Measurements from ENCODE around the gene LSAMP. TPM values are rescaled to one million over a fixed set of nuclear protein-coding genes. Genes with fewer than 3 reads are reported as not detected.

The LSAMP gene
- total and polyA plus RNA-seq, 2 of the 13 experiments (the other 11 are each of a cell fraction or from before 2014, with no cell fraction given): not detected

DNA sequence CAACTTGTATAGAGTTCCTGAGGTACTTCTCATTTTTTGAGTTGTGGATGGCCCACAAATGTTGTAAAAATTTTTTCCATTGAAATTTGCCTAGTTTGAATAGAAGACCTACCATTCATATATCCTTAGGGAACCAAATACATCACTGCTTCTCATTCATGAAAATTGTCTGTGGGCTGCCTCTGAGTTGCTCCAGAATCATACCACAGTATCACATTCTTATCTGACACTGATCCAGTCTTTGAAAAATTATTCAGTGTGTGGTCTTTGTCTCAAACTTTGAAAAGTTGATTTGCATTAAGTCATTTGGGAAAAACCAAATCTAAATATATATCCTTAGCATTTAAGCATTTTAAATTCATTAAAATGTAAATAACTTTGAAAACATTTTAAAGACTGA lies 321.1 kb downstream of the LSAMP start (continued):
- TF ChIP-seq, protein P1, sequence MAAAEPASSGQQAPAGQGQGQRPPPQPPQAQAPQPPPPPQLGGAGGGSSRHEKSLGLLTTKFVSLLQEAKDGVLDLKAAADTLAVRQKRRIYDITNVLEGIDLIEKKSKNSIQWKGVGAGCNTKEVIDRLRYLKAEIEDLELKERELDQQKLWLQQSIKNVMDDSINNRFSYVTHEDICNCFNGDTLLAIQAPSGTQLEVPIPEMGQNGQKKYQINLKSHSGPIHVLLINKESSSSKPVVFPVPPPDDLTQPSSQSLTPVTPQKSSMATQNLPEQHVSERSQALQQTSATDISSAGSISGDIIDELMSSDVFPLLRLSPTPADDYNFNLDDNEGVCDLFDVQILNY (CRISPR knock-in tag; conservative IDR thresholded peaks at IDR 0.05): no peak
- TF ChIP-seq ZNF34 (CRISPR knock-in tag; IDR thresholded peaks at IDR 0.05; ENCODE audit: borderline replicate concordance): no peak

DNA sequence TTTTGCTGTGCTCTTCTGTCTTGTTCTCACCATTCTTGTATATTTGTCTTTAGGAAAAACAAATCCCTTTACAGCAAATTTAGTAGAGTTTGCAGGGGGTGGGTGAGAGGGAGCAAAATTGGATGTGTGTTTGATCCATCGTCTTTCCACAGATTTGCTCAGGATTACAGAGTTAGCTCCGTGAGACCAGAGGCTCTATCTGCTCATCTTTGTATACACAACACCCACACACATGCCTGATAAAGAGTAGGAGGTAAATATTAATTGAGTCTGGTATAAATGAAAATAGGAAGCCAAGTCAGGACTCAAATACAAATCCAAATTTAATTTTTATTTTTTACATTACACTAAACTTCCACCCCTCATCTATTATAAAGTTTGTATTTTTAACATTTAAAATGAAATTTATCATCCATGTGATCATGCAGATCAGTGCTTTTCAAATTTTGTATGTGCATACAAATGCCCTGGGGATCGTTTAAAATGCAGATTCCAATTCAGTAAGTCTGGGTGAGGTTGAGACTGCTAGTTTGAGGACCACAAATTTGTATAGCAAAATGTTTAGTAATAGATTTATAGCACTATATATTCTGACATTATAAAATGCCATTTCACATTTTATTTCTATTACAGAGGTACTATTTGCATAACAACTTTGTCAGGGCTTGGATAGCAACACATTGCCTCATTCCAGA lies 326.7 kb downstream of the LSAMP start:
- no peak for FAIRE-seq
- H3K27me3 ChIP-seq (ENCODE audit: control insufficient read depth in 1 of 2, insufficient read depth in 2 of 2, low read length in 2 of 2): no peaks in the 10 kb centered on the region
- H4K20me1 ChIP-seq (ENCODE audit: insufficient read depth, low read length): no peaks in the 10 kb centered on the region
- H3K4me2 ChIP-seq (ENCODE audit: low read depth, low read length): no peak overlapping the region
- H3K4me3 ChIP-seq (replicated peaks in 1 of 3; ENCODE audit: insufficient read depth in 1 of 3, low read depth in 2 of 3, low read length in 3 of 3): no peak overlapping the region
- H2AFZ ChIP-seq (ENCODE audit: low read length): no peak overlapping the region
- ChIA-PET POLR2A (no interaction called here), CTCF (ENCODE audit: low intra/inter-chr PET ratio, low total read pairs) (no interaction called here)
- TF ChIP-seq SMARCC2 (IDR thresholded peaks at IDR 0.05): no peak
- no peak for TF ChIP-seq GZF1 (CRISPR knock-in tag; IDR thresholded peaks at IDR 0.05)
- TF ChIP-seq FIP1L1 (IDR thresholded peaks at IDR 0.05; ENCODE audit: borderline replicate concordance, insufficient read depth, low read depth, low read length): no peak
- no peak for DNase-seq (ENCODE audit: low spot score)
- H3K9me3 ChIP-seq (ENCODE audit: low read length): no peaks in the 10 kb centered on the region
- H3K9ac ChIP-seq (ENCODE audit: insufficient read depth, low read depth, low read length): no peak overlapping the region
- no peaks in the 10 kb centered on the region for H3K36me3 ChIP-seq (replicated peaks in 1 of 2; ENCODE audit: control insufficient read depth in 1 of 2, insufficient read depth in 2 of 2, low read length in 2 of 2)
- intact Hi-C loops (cut with micrococcal nuclease; ENCODE audit: unreplicated experiment): no loop called here
- in situ Hi-C loops (cut with HindIII; ENCODE audit: extremely low pct_ligation_motif_present, low pct_unique_long_range_greater_than_20kb): no loop called here
- H3K79me2 ChIP-seq (ENCODE audit: insufficient read depth, low read length): no peaks in the 10 kb centered on the region
- H3K4me1 ChIP-seq (ENCODE audit: insufficient read depth, low read length): no peaks in the 10 kb centered on the region
- 2% methylated on average over 3 of the region's 3 CpGs for WGBS (ENCODE audit: low lambda C conversion rate)
- H3K27ac ChIP-seq (ENCODE audit: extremely low read length, insufficient read depth, low read length): no peak overlapping the region
- no TSS peak for BruUV-seq (replicated peaks)
- ATAC-seq: no peak

DNA sequence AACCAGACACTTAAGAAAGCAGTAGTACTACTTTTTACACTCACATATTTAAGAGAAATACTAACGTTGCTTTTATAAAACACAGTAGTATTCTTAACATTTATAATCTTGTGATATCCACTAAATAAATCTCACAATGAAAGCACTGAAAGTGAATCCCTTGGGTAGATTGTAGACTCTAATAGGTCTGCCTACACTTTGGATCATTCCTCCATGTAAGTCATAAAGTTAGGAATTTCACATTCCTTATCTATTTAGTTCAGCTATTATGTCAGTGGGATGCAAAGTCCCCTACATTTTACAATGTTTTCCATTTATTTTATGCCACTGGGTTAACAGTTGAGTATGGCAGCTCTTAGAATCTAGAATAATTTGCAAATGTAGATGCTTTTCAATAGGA lies 330.7 kb downstream of the LSAMP start:
- in situ Hi-C loops (cut with HindIII; ENCODE audit: extremely low pct_ligation_motif_present, low pct_unique_long_range_greater_than_20kb): no loop called here
- TF ChIP-seq PAWR (CRISPR knock-in tag; IDR thresholded peaks at IDR 0.05; ENCODE audit: borderline replicate concordance) (no peak), RAD51 (IDR thresholded peaks at IDR 0.05; ENCODE audit: borderline replicate concordance) (no peak), POLR2AphosphoS5 (IDR thresholded peaks at IDR 0.05; ENCODE audit: low read depth, low read length) (no peak), HDAC2 (CRISPR knock-in tag; IDR thresholded peaks at IDR 0.05) (no peak), RAD21 (CRISPR knock-in tag; IDR thresholded peaks at IDR 0.05) (no peak), SMARCC2 (IDR thresholded peaks at IDR 0.05) (no peak), PHF21A (CRISPR knock-in tag; IDR thresholded peaks at IDR 0.05) (no peak), MAFG (CRISPR knock-in tag; IDR thresholded peaks at IDR 0.05) (no peak), KLF6 (CRISPR knock-in tag; IDR thresholded peaks at IDR 0.05) (no peak), MIER3 (CRISPR knock-in tag; IDR thresholded peaks at IDR 0.05; ENCODE audit: borderline replicate concordance) (no peak), ATRX (CRISPR knock-in tag; IDR thresholded peaks at IDR 0.05; ENCODE audit: borderline replicate concordance) (no peak)

More for the DNA sequence above, 330.7 kb downstream of the LSAMP start:
- Histone ChIP-seq H4K20me1 (ENCODE audit: insufficient read depth, low read length) (no peaks in the 10 kb centered on the region), H3K4me2 (ENCODE audit: low read depth, low read length) (no peak overlapping the region), H3K4me3 (replicated peaks in 1 of 3; ENCODE audit: insufficient read depth in 1 of 3, low read depth in 2 of 3, low read length in 3 of 3) (no peak overlapping the region), H3K9ac (ENCODE audit: insufficient read depth, low read depth, low read length) (no peak overlapping the region), H3K79me2 (ENCODE audit: insufficient read depth, low read length) (no peaks in the 10 kb centered on the region), H2AFZ (ENCODE audit: low read length) (no peak overlapping the region), H3K27ac (ENCODE audit: extremely low read length, insufficient read depth, low read length) (no peak overlapping the region), H3K9me3 (ENCODE audit: low read length) (no peaks in the 10 kb centered on the region), H3K27me3 (ENCODE audit: control insufficient read depth in 1 of 2, insufficient read depth in 2 of 2, low read length in 2 of 2) (no peaks in the 10 kb centered on the region), H3K36me3 (replicated peaks in 1 of 2; ENCODE audit: control insufficient read depth in 1 of 2, insufficient read depth in 2 of 2, low read length in 2 of 2) (no peaks in the 10 kb centered on the region), H3K4me1 (ENCODE audit: insufficient read depth, low read length) (no peaks in the 10 kb centered on the region)
- DNase-seq (ENCODE audit: low spot score): no peak
- no peak for ATAC-seq
- BruUV-seq (replicated peaks): no TSS peak
- no peak for FAIRE-seq
- ChIA-PET POLR2A (no interaction called here), CTCF (ENCODE audit: low intra/inter-chr PET ratio, low total read pairs) (no interaction called here)
- intact Hi-C loops (cut with micrococcal nuclease; ENCODE audit: unreplicated experiment): no loop called here
- whole genome bisulfite sequencing (ENCODE audit: low lambda C conversion rate): 0% methylated on average over 1 of the region's 1 CpG

All from HepG2 (cell line).